ENCODE data around the gene SH3PXD2A.
"Not testable (repeated sequence)": the region's sequence is repeated elsewhere in the genome, so short reads cannot be mapped to it uniquely, and the experiment has no call there.

The SH3PXD2A gene

DNA sequence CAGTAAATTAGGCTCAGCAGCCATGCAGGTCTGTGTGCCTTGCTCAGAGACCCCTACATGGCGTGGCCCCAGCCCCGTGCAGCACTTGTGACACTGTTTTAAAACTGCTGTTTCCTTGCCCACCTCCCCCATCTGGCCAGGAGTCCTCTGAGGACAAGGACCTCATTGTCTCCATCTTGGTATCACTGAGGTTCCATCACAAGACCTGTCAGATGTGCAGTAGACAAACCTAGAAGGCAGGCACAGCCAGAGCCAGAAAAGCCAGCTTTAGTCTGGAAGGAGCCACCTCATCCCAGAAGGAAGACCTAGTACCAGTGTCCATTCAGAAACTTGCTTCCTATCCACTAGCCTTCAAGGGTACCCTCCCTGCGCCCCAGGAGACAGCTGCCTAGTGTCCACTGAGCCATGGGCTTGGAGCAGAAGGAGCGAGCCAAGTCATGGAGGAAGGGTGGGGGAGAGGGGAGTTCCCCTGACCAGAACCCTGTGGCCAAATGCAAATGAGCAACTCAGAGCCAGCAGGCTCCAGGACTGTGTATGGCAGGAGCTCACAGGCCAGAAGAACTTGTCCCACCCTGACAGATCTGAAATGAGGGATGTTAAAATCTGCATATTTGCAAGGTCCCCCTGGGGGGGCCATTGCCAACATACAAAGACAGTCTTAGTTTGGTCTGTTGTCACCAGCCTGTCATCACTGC, 176.1 kb downstream of the SH3PXD2A start:
- no peak for DNase-seq

- DNase-seq, result peak; percentile 83 to 85
Measured at GRCh38 chr10:103678178-103678526, 177.2 kb downstream of the SH3PXD2A start.

DNA sequence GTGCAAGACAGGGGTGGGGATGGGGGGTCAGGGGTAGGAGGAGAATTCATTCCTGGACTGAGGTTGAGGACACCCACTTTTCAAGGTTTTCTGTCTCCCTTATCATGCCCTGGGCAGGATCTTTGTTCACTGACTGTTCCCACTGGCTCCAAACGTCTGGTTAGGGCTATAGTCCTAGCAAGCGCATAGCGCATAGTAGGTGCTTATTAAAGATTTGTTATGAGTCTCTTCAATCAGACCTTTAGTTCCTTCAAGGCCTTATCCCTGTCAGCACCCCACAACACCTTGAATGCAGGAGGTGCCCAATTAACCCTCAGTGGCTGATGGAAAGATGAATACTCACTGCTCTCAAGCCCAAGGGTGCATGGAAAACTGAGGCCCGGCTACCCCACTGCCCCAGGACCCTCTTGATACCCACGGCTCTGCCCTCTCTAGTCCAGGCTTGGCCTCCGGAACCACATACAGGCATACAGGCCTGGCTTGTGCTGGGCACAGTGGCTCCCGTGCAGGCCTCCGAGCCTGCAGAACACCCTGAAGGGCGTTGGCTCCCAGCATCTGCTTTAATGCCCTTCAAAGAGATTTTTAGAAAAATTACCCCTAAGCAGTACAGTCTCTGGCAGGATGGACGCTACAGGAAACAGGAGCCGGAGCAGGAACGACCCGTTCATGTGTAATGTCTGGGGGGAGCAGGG, 177.7 kb downstream of the SH3PXD2A start:
- no peak for DNase-seq

- DNase-seq, result no peak
Measured at GRCh38 chr10:103676851-103677417, 178.4 kb downstream of the SH3PXD2A start.

DNA sequence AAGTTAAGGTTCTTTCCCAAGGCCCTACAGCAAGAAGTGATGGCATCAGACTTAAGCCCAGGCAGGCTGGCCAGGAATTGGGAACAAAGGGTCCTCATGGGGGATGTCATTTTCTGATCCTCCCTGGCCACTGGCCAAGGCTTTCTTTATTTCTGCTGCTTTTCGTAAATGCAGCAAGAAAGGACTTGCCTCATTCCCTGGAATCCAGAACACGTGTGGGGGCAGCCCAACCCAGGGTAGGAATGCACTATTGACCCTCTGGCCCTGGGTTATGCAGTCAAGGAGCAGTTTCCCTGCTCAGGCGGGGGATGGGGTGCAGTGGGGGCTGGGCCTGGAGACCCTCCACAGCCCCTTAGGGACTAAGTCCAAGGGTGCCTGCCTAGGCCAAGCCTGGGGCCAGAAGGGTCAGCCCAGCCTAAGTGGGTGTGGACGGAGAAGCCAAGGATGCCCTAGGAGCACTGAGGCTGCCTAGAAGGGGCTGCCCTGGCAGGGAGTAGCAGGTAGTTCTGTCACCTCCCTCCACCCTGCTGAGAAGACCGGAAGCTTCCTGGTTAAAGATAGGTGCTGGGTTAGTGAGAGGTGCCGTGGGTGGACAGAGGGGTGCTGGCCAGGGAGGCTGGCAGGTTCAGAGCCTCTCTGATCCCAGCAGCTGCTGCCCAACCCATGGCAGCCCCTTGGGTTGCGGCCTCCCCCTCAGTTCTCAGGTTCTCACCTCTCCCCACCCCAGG, 179.2 kb downstream of the SH3PXD2A start:
- no peak for DNase-seq

DNA sequence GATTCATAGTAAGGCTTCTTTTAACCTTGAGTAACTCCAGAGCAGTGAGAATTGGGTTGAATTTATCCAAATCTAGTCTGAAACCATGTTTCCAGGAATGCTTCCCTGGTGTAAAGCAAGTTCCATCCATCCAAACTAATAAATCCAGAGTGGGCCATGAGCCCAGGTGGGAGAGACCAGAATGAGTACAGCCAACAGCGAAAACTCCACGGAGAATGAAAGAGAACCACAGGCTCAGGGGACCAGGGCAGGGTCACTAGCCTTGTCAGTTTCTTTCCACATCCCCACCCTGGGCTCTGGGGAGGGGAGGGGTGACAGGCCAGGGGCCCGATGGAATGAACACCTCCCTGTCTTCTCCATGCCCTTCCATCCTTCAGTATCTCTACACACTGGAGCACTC, 181.8 kb downstream of the SH3PXD2A start:
- no peak for DNase-seq

DNA sequence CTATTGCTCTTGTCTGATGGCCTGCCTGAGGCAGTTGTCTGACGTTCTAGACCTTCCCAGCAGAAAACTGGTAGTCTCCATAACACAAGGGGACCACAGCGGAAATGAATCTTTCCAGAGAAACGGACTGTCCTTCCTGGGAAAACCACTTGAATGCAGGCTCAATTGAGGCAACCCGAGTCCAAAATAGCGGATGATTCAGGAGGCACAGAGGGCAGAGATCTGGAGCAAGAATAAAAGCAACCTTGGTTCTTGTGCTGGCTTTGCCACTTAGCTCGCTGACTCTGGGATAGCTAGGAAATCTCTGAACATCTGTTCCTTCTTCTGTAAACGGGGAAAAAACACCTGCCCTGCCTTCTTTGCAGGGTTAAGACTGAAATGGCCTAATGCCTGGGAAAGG, 183.0 kb downstream of the SH3PXD2A start:
- DNase-seq, result no peak

GRCh38 chr10:103671126-103671895, 184.1 kb downstream of the SH3PXD2A start:
- DNase-seq, result no peak

DNA sequence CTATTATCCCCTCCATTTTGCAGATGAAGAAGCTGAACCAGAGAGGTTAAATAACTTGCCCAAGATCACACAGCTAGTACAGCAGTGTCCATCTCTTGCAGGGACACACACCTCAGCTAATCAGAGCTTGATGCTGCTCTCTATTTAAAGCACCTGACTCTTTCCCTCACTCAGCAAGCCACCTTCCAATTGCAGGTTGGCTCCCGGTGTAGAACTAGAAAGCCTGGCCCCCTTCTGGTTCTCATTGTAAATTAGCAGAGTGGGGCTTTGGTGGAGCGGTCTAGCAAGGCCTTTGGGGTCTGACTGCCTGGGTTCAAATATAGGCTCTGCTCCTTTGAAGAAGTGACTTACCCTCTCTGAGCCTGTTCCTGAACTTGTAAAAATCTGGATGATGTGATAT, 185.4 kb downstream of the SH3PXD2A start:
- no peak for DNase-seq

DNA sequence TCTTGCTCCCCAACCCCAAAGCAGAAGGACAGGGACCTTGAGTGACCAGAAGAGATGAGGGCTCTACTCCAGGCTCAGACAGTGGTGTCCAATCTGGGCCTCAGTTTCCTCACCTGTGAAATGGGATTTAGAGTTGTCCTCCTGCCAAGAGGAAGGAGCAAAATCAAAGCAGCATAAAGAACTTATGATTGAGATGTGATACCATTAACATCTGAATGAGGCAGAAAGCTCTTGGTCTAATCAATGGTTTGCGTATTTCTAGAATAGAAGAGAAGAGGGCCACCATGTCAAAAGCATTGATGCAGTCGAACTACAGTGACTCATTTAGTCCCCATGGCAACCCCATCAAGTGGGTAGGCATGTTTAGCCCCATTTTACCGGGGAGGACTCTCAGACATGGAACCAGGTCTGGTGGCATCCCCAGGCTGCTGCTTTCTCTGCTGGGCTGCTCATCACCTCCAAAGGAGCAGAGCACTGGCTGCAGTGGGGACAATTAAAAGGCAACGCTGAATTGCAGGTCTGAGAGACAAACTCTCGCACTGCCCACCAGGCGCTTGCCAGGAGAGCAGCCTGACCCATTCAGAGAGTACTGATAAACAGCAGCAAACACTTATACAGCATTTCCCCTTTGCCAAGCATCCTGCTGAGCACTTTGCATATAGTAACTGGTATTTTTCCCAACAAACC, 186.0 kb downstream of the SH3PXD2A start:
- DNase-seq, result no peak

DNA sequence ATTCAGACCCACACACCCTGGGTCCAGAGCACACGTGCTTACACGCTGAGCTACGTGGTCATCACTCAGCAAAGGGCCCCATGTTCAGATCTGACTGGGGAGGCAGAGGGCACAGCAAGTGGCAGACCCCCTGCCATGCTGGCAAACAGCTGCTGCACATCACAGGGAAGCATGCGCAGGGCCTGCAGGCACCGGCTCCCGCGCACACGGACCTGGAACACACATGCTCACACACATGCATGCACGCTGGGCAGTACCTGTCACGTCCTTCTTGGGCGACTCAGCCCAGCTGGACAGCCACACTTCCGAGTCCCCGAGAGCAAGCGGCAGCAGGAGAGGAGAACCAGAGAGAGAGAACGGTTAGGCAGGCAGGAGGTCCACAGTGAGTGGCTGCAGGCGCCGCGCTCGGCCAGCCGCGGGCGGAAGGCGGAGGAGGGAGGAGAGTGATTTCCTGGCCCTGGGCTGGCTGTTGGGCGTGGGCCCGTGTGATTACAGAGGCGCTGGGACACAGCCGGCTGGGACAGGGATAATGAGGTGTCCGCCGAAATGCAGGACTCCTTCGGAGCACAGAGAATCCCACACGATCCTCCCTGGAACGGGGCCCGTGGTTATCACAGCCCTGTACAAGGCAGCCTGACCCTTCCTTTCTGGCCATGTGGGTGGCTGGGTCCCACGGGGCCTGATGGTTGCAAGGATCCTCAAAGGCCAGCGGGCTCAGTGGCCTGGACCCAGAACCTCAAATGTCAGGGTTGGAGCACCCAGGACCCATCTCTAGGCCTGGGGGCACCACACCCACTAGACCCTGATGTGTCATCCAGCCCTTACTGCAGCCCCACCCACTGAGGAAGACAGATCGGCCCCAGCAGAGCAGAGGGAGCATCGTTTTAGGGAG, 186.8 kb downstream of the SH3PXD2A start:
- no peak for DNase-seq

- DNase-seq, result no peak
Measured at GRCh38 chr10:103667356-103667755, 188.0 kb downstream of the SH3PXD2A start.

GRCh38 chr10:103666762-103667150, 188.6 kb downstream of the SH3PXD2A start:
- DNase-seq, result no peak

GRCh38 chr10:103666087-103666761, 189.2 kb downstream of the SH3PXD2A start:
- DNase-seq, result no peak

GRCh38 chr10:103665162-103665889, 190.1 kb downstream of the SH3PXD2A start:
- no peak for DNase-seq

DNA sequence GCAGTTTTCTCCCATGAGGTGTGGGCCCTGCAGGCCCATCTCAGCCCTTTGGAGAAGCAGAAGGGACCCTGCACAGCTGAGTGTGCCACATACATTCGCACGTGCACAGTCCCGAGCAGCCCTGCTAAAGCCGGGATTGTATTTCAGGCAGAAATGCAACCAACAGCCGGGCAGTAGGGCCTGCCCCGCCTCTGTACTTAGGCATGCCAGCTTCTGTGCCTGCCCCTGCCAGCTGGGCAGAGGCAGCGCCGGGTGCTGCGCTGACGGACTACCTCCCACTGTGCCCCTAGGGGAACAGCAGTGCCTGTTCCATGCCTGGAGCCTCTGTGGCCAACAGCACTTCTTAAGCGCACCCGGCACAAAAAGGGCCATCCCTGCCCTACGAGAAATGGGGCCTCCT, 191.6 kb downstream of the SH3PXD2A start:
- no peak for DNase-seq

DNA sequence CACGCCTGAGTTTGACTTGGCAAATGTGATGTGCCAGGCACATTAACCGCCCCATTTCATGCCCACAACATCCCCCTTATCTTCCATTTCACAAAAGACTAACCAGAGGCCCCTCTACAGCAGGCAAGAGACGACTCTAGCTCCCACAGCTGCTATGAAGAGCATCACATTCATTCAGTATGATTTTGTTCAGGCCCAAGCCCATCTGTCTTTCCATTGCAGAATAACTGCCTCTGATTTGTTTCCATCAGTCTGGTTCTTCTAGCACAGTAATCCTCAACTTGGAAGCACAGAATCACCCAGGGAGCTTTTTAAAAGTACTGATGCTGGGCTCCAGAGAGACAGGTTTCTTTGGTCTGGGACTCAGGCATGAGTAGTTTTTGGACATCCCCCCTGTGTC, 192.1 kb downstream of the SH3PXD2A start:
- no peak for DNase-seq

DNA sequence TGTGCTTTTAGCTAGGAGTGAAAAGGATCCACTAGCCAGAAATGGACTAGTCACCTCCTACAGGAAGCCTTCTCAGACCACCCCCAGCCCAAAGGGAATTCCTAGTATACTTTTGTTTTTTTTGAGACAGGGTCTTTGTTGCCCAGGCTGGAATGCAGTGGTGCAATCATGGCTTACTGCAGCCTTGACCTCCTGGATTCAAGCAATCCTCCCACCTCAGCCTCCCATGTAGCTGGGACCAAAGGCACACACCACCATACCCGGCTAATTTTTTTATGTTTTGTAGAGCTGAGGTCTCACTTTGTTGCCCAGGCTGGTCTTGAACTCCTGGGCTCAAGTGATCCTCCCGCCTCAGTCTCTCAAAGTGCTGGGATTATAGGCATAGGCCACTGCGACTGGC, 192.7 kb downstream of the SH3PXD2A start:
- not testable (repeated sequence) for DNase-seq

DNA sequence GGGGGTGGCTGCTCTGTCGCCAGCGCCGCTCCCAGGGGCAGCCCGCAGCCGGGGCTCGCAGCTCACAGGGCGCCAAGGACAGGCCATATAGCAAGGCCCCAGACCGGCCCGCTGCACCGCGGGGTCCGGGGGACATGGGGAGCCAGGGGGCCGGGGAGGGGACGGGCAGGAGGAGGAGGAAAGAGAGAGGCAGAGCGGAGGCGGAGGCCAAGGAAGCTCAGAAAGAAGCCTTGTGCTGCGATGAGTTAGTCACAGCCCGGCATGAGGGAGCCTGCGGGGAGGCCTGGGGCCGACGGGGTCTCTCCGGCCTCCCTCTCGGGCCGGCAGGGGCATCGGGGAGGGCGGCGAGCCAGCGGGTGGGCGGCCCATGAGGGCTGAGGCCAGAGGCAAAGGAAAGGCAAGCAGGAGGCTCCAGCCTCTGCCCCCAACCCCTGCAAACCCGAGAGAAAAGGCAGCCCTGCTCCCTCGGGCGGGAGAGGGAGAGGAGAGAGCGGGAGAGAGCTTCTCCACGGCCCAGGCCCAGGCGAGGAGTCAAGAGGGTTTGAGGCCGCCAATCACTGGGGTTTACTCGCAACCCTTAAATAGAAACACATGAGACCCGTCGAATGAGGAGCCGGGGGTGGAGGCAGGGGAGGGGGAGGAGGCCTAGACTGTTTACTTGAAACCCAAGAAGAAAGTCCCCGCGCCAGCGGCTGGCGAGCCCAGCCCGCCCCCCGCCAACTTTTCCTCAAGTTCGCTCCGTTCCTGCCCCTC, 194.0 kb downstream of the SH3PXD2A start:
- peak; percentile 40 to 44 for DNase-seq

All from activated CD4-positive, alpha-beta T cell treated with anti-CD3 and anti-CD28 coated beads for 4 hours (primary cell).